GM10248 (cell line): Measurements from ENCODE around the gene CLMN.

Source experiments
- CTCF ChIA-PET: fragments of 300-600 bp; sonication (Branson Sonifier 250); formaldehyde crosslinking; extraction: SDS; loops from one replicate; lab custom pipeline; 2021; ENCODE audit warnings: antibody characterized with exemption; lab: Yijun Ruan, JAX
- POLR2A ChIA-PET: fragments of 350-650 bp; sonication (Branson Sonifier 250); formaldehyde crosslinking; extraction: SDS; loops from one replicate; lab custom pipeline; 2020; ENCODE audit warnings: antibody characterized with exemption; lab: Yijun Ruan, JAX
- DNase-seq: peaks from one replicate; pipeline ENCODE4 v3.0.0; 2012; ENCODE audit errors: extremely low spot score
- CTCF ChIP-seq: IDR thresholded peaks from 2 replicates; pipeline ENCODE4 v1.5.1; 2012; ENCODE audit warnings: mild to moderate bottlenecking, low read depth; ENCODE audit errors: extremely low read depth, missing control alignments, control extremely low read depth

Gene CLMN

GRCh38 chr14:95304342-95304741 is 15.4 kb downstream of the CLMN start:
- CTCF ChIA-PET: interaction anchor here (0.9 kb wide), 1 partner anchor 12 kb away, joined by 4 read pairs; no protein-coding TSS in a partner anchor
- DNase-seq: no peak
- no peak for TF ChIP-seq CTCF
- POLR2A ChIA-PET: no interaction called here

- CTCF ChIA-PET: no interaction called here
- DNase-seq: no peak
- TF ChIP-seq CTCF: no peak
- POLR2A ChIA-PET: no interaction called here
Observed at GRCh38 chr14:95303552-95303951, 16.2 kb downstream of the CLMN start.

GRCh38 chr14:95302667-95303506 is 16.8 kb downstream of the CLMN start:
- ChIA-PET CTCF (no interaction called here), POLR2A (no interaction called here)
- DNase-seq: no peak
- TF ChIP-seq CTCF: no peak

- DNase-seq: no peak
- no peak for TF ChIP-seq CTCF
- CTCF ChIA-PET: no interaction called here
- POLR2A ChIA-PET: no interaction called here
Observed at GRCh38 chr14:95301527-95302187, 18.1 kb downstream of the CLMN start.

- no peak for DNase-seq
- ChIA-PET CTCF (no interaction called here), POLR2A (no interaction called here)
- TF ChIP-seq CTCF: no peak
Observed at GRCh38 chr14:95300697-95301526, 18.8 kb downstream of the CLMN start.

- DNase-seq: no peak
- CTCF ChIA-PET: no interaction called here
- TF ChIP-seq CTCF: no peak
- POLR2A ChIA-PET: no interaction called here
Observed at GRCh38 chr14:95300002-95300696, 19.6 kb downstream of the CLMN start.
